CD1c-positive myeloid dendritic cell (primary cell): ENCODE measurements around the gene WNT5B.

Experiments
- DNase-seq: peaks from one replicate; pipeline ENCODE4 v3.0.0-alpha.2; 2016; ENCODE audit errors: extremely low spot score

WNT5B gene

DNA sequence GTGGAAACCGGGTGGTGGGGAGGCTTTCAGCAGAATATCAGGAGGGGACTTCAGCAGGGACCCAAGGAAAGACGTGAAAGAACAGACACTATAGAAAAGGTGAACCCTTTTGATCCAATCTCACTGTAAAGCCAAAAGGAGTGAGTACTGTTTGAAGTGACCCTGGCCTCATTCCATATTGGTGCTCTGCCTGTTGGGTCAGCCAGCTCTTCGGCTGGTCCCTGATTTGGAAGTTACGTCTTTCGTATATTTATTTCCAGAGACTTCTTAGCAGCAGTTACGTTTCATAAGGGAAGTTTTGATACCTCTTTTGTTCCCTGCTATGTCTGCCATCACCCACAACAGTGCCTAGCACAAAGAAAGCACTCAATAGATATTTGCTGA lies 21.9 kb downstream of the WNT5B start:
- DNase-seq = no peak

GRCh38 chr12:1651946-1652345 lies 22.9 kb downstream of the WNT5B start:
- DNase-seq = no peak

DNA sequence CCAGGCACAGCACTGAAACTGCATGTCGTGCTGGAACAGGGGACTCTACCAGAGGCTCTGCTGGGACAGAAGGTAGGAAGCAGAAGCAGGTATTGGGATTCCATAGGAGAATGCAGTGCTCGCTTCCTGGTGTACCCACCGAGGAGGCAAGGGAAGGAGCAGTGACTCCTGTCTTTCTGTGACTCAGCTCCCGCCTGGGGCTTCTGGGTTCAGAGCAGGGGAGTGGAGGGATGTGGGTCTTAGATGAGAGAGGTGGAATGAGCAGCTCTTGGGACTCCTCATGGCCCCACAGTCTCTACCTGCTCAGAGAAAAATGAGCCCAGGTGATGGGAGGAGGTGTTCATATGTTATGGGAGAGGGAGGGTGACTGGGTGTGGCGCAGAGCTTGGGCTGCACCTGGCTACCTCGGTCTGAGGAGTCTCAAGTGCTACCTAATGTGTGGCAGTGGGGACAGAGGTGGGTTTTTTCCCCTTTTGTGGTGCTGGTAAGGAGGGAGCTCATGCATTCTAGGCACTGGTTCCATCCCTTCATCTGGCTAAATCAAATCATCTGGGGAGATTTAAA lies 26.3 kb downstream of the WNT5B start:
- no peak for DNase-seq

- DNase-seq = no peak
These were observed 27.9 kb downstream of the WNT5B start for GRCh38 chr12:1656902-1657301.

GRCh38 chr12:1657688-1658087 lies 28.7 kb downstream of the WNT5B start:
- peak; percentile 63 for DNase-seq

DNA sequence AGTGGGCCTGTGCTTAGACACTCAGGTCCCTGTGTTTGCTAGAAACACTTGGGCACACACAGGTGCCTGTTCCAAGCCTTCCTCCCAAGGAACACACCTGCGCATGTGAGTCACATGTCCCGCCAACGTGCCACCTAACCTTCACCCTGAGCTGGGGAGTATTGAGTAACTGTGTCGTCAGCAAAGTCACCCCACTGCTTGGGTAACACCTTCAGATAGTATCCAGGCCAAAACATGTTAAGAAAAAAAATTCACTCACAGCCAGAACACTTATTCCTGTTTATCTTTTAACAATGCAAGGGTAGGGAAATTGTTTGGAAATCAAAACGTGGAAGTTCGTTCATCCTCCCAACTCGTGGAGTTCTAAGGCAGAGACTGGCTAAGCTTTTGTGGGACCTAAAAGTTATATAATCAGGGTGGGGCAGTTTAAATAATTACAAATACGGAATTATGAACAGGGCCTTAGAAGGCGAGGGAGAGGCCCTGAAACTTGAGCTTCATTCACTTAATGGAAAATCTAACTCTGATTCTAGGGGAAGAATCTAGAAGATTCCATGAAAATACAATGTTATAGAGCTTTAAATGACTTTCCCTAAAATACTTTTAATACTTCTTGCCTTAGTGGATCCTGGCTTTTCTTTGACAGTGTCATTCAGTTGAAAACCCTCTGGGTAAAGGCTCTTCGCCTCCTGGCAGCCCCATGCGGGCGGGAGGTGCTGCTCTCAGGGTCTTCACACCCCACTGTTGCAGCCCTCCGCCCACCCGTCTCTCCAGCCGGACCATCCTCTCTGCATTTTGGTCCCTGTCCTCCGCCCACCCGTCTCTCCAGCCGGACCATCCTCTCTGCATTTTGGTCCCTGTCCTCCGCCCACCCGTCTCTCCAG lies 31.5 kb downstream of the WNT5B start:
- peak; percentile 45 for DNase-seq

GRCh38 chr12:1661553-1662335 lies 32.7 kb downstream of the WNT5B start:
- peak; percentile 94 for DNase-seq

DNA sequence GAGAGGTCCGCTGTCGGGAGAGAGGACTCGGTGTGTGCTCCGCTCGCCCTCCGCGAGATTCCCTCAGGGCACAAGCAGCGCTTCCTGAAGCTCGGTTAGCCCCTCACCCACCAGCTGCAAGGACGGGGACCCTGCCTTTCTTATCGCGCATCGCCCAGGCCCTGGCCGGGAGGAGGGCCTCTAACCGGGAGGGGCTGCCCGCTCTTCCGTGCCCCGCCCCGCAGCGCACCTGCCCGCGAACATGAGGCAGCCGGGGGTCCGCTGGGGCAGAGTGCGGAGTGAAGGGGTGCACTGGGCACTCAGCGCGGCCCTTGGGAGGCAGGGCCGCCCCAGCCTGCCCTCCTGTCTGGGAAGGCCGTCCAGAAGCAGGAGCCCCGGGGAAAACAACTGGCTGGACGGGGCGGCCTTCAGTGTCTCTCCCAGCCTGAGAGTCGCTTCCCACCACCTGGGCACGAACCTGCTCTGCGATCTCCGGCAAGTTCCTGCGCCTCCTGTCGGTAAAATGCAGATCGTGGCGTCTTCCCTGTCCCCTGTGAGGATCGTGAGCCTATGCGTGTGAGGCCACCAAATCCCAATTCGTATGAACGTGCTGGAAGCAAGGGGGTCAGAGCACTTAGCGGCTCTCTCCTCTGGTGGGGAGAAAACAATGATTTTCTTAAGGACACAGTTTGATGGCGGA lies 33.9 kb downstream of the WNT5B start:
- DNase-seq = no peak

DNA sequence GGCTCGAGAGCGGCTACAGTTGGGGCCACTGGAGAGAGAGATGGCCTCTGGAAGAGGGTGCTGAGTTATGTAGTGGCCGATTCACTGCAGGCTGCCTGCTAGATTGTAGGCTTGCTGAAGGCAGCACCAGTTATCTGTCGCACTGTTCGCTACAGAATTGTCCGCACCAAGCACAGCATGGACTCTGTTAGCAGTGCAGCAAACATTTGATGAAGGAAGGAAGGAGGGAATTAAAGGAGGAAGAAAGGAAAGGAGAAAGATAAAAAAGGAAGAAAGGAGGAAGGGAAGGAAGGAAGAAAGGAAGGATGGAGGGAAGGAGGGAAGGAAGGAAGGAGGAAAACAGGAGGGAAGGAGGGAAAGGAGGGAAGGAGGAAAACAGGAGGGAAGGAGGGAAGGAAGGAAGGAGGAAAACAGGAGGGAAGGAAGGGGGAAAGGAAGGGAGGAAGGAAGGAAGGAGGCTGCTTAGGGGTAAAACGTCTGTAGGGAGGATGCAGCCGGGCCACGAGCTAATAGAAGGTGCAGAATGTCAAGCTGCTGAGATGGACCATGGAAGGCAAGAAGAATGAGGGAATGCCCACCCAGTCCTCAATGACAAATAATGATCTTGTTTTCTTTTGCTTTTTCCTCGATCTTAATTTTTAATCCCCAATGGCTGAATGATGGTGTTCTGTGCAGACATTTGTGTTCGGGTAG lies 34.6 kb downstream of the WNT5B start:
- no peak for DNase-seq

GRCh38 chr12:1665366-1665765 lies 36.3 kb downstream of the WNT5B start:
- no peak for DNase-seq

DNA sequence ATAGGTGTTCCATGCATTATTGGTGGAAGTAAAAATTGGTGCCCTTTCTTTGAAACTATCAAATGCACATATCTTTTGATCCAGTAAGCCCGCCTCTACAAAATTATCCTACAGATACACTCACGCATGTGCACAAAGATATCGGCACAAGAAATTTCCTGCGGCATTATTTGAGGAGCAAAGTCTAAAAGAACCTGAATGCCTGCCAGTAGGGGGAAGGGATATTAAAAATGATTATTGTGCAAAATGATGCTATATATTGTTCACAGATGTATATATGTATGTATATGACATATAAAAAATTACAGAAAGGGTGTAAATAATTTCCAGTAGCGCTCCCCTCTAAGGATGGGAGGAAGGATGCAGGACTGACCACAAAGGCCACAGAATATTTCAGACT lies 37.2 kb downstream of the WNT5B start:
- no peak for DNase-seq

DNA sequence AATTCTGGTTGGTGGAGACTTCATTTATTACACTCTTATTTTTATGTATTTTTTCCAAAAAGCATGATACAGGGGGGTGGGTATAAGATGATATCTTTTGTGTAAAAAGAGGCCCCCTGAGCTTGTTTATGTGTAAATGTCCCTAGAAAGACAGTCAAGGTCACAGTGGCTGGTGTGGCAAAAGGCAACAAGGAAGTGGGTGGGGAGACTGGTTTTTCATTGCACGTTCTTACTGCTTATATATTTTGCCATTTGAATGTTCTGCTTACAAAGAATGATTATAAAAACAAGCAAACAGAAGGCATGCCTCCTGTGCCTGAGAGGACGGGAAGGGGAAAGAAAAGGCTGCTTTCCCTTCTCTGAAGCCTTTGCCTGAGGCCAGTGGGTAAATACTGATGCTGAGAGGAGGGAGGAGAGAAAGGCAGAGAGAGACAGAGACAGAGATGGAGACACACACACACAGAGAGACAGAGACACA lies 37.7 kb downstream of the WNT5B start:
- DNase-seq = no peak

DNA sequence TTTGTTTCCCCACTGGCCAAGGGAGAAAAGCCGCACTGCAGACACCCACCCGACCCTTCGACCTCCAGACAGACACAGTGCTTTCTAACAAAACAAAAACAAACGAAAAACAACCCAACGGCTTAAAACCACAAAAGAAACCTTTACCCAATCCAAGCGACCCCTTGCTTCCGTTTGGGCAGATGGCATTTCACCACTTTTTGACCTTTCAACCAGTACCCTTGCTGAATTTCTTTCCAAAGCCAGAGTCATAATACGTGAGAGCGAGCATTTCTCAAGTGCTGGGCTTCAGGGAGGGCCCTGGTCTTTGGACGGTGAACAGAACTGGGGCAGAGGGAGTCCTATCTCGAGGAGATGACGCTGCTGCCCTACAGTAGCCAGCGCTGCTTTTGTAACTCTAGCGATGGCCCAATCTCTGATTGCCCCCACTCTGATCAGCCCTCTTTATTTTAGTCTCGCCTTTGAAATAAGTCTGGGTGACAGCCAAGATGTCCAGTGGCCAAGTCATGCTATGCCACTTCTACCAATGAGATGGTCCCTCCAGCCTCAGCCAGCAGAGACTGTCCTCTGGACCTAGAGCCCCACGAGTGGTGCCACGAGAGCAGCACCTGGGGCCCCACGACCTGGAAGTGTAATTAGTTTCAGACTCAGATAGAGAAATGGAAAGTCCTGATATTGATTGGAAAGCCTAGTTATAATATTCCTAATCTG lies 40.0 kb downstream of the WNT5B start:
- DNase-seq = peak; percentile 70

- DNase-seq = no peak
These were observed 41.6 kb downstream of the WNT5B start for GRCh38 chr12:1670358-1671268.

- no peak for DNase-seq
These were observed 47.0 kb downstream of the WNT5B start for GRCh38 chr12:1676043-1676442.

- DNase-seq = no peak
These were observed 51.9 kb downstream of the WNT5B start for GRCh38 chr12:1680804-1681492.

- DNase-seq = no peak
These were observed 52.4 kb downstream of the WNT5B start for GRCh38 chr12:1681493-1681807.

DNA sequence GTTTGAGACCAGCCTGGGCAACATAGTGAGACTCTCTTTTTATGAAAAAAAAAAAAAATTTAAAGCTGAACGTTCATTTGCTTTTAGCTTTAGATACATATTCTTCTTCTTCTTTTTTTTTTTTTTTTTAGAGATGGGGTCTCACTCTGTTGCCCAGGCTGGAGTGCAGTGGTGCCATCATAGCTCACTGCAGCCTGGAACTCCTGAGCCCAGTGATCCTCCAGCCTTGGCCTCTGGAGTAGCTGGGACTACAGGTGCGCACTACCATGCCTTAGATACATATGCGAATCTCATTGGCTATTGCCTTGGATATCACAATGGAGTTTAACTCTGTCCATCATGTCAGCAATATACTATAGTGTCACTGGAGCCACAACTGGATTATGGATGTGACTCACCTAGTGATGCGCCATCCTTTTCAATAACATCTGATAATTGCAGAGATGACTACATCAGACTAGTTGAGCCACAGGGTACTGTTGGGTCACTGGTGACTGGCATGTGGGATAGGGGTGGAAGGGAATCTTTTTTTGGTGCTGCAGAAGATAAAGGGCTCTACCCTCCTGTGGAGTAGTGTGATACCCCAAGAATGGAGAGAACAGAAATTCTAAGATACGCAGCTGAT lies 59.2 kb downstream of the WNT5B start:
- no peak for DNase-seq
